Astrocyte of the spinal cord (primary cell): Measurements from ENCODE around the gene USP8.

ENCODE experiments used
- DNase-seq: peaks from one replicate; pipeline ENCODE4 v3.0.0; 2011; ENCODE audit warnings: low read depth, low spot score
- H3K4me3 ChIP-seq: 2 replicates; pipeline ENCODE4 v1.5.1; 2011; ENCODE audit warnings: low read depth, mild to moderate bottlenecking, low read length, moderate library complexity
- CTCF ChIP-seq: IDR thresholded peaks from 2 replicates; pipeline ENCODE4 v1.5.1; 2012; ENCODE audit warnings: low read depth, mild to moderate bottlenecking, low read length, inconsistent platforms
- in situ Hi-C: cut with HindIII; loops from 2 replicates; pipeline ENCODE4 v1.10.0; 2017; ENCODE audit warnings: low sequenced_read_pairs

USP8 gene

GRCh38 chr15:50552238-50552637, 128.0 kb downstream of the USP8 start:
- TF ChIP-seq CTCF: no peak
- in situ Hi-C loops: no loop called here
- no peak overlapping the region for H3K4me3 ChIP-seq
- no peak for DNase-seq

- no peak for TF ChIP-seq CTCF
- no peak for DNase-seq
- no peak overlapping the region for H3K4me3 ChIP-seq
- in situ Hi-C loops: no loop called here
Measured at GRCh38 chr15:50556642-50557371, 132.6 kb downstream of the USP8 start.

DNA sequence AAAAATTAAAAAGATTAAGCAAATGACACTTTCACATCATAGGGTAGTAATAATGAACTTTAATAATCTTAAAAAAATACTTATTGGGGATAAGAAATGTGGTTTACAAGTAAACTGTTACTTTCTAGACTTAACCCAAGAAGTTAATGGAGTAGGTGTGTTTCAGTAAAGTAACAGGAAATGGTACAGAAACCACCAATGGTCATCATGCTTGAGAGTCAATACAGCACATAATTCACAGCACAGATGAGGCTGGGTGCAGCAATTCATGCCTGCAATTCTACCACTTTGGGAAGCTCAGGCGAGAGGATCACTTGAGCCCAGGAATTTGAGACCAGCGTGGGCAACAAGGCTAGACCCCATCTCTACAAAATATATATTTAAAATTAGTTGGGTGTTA, 133.8 kb downstream of the USP8 start:
- TF ChIP-seq CTCF: no peak
- no peak overlapping the region for H3K4me3 ChIP-seq
- no peak for DNase-seq
- in situ Hi-C loops: no loop called here

DNA sequence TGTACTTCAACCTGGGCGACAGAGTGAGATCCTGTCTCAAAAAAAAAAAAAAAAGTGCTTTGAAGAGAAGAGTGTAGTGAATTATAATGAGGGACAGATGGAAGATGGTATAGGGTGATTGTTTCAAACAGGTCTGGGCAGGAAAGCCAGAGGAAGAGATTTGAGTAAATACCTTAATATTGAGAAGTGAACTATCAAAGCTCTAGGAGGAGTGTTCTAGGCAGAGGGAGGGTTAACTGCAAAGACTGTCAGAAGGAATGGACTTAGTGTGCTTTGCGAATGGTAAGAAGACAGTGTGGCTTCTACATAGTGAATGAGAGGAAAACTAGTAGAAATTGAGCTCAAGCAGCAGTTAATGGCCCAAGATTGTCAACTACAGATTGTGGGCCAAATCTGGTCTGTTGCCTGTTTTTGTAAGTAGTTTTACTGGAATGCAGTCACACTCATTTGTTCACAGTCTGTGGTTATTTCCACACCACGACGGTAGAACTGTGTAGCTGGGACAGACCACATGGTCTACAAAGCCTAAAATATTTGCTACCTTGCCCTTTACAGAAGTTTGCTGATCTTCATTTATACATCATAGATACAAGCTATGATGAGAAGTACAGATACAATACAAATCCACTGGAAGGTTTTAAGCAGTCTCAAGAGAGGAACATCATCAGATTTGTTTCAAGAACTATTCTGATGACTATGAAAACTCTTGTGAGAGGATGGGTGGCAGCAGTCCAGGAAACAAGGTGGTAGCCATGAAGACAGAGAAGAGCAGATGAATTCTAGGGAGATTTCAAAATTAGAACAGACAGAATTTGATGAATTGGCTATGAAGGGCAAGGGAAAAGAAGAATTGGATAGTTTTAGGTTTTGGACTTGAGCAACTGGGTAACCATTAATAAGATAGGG, 138.8 kb downstream of the USP8 start:
- in situ Hi-C loops: no loop called here
- peak; percentile 48 for DNase-seq
- TF ChIP-seq CTCF: no peak
- no peak overlapping the region for H3K4me3 ChIP-seq

GRCh38 chr15:50563756-50564155, 139.6 kb downstream of the USP8 start:
- DNase-seq: no peak
- in situ Hi-C loops: no loop called here
- H3K4me3 ChIP-seq: no peak overlapping the region
- TF ChIP-seq CTCF: no peak
